DOHH2 (cell line): ENCODE results near the gene COPE.

ENCODE experiments used
- EZH2phosphoT487 ChIP-seq: fragments of 200-600 bp; sonication (generic); IDR thresholded peaks from 2 replicates; pipeline ENCODE4 v1.6.1; 2017; ENCODE audit warnings: borderline replicate concordance, mild to moderate bottlenecking, antibody characterized with exemption, low read length, moderate library complexity, mixed read lengths
- TF ChIP-seq, protein P1 (sequence below): fragments of 200-600 bp; sonication (generic); IDR thresholded peaks from one replicate; pipeline ENCODE4 v1.5.1; 2014; ENCODE audit warnings: antibody characterized with exemption, mild to moderate bottlenecking, low read depth, low read length; ENCODE audit not compliant: poor library complexity, severe bottlenecking

DNA sequence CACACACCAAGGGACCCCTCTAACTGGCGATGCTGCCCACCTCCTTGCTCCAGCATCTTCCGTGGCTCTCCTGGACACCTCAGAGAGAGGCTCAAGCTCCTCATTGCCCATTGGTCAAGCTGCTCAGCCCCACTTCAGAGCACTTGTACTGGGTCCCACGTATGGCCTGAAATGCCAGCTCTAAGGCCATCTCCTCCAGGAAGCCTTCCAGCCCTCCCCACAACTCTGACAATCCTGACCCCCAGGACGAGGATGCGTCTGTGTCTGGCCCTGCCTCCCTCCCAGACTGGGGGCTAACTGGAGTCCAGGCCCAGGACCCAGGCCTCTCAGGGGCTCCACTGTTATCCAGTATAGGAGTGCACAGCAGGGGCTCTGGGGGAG lies 29.8 kb upstream of the COPE start:
- TF ChIP-seq, protein P1, sequence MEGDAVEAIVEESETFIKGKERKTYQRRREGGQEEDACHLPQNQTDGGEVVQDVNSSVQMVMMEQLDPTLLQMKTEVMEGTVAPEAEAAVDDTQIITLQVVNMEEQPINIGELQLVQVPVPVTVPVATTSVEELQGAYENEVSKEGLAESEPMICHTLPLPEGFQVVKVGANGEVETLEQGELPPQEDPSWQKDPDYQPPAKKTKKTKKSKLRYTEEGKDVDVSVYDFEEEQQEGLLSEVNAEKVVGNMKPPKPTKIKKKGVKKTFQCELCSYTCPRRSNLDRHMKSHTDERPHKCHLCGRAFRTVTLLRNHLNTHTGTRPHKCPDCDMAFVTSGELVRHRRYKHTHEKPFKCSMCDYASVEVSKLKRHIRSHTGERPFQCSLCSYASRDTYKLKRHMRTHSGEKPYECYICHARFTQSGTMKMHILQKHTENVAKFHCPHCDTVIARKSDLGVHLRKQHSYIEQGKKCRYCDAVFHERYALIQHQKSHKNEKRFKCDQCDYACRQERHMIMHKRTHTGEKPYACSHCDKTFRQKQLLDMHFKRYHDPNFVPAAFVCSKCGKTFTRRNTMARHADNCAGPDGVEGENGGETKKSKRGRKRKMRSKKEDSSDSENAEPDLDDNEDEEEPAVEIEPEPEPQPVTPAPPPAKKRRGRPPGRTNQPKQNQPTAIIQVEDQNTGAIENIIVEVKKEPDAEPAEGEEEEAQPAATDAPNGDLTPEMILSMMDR: no peak
- TF ChIP-seq EZH2phosphoT487: no peak
